Kidney (tissue), 14 donors: Measurements from ENCODE around the gene ARL5A. TPM values are rescaled to one million over a fixed set of nuclear protein-coding genes. Genes with fewer than 3 reads are reported as not detected.

ENCODE experiments used
- DNase-seq, 5 donors: peaks; one replicate each; pipeline ENCODE4 v3.0.0-alpha.2; 2013 to 2020
- FAIRE-seq: peaks from 2 replicates; lab custom pipeline; 2012; peaks lifted over from hg19 to GRCh38; lab: Jason Lieb, UNC
- H3K27ac ChIP-seq, 2 donors: one replicate each; pipeline ENCODE4 v1.7.0; 2013; ENCODE audit warnings: low read depth in 2 of 2, low read length in 2 of 2, inconsistent platforms in 1 of 2
- H3K27me3 ChIP-seq: one replicate; pipeline ENCODE4 v1.7.1; 2013; ENCODE audit warnings: low read length, inconsistent platforms; ENCODE audit not compliant: control insufficient read depth, insufficient read depth
- H3K36me3 ChIP-seq, 3 donors: one replicate each; pipeline versions ENCODE4 v1.7.0 to v1.7.1; 2013; ENCODE audit warnings: low read length in 3 of 3, control low read depth in 1 of 3, inconsistent platforms in 1 of 3; ENCODE audit not compliant: insufficient read depth in 3 of 3, control insufficient read depth in 2 of 3
- H3K4me1 ChIP-seq, 3 donors: one replicate each; pipeline versions ENCODE4 v1.7.0 to v1.7.1; 2013; ENCODE audit warnings: low read length in 3 of 3, inconsistent platforms in 1 of 3, low read depth in 1 of 3; ENCODE audit not compliant: control insufficient read depth in 2 of 3, insufficient read depth in 2 of 3
- H3K4me3 ChIP-seq, 3 donors: one replicate each; pipeline versions ENCODE4 v1.7.0 to v1.8.1; 2013; ENCODE audit warnings: low read length in 3 of 3, control low read depth in 1 of 3, inconsistent platforms in 1 of 3
- H3K9ac ChIP-seq, 3 donors: one replicate each; pipeline versions ENCODE4 v1.7.0 to v1.7.1; 2013; ENCODE audit warnings: low read length in 3 of 3, control low read depth in 1 of 3, inconsistent platforms in 1 of 3
- H3K9me3 ChIP-seq, 3 donors: one replicate each; pipeline versions ENCODE4 v1.7.0 to v1.7.1; 2013; ENCODE audit warnings: low read length in 3 of 3, control low read depth in 1 of 3, inconsistent platforms in 1 of 3; ENCODE audit not compliant: control insufficient read depth in 2 of 3, insufficient read depth in 1 of 3
- CTCF ChIP-seq: IDR thresholded peaks from 3 replicates; pipeline ENCODE4 v1.5.1; 2012; ENCODE audit warnings: mild to moderate bottlenecking, moderate library complexity, borderline replicate concordance; ENCODE audit not compliant: insufficient read depth; ENCODE audit errors: extremely low read depth
- intact Hi-C: fragments of 100-400 bp; cut with DNase I; formaldehyde crosslinking; loops from one replicate; pipeline ENCODE4 v1.11.1; 2022
- polyA plus RNA-seq: library from polyadenylated mRNA; stranded (reverse); fragments of 350-450 nt; fragmentation: Illumina TruSeq; extraction: RNeasy Lipid Tissue Mini Kit (QIAGEN cat#74804); gene quantifications from one replicate; pipeline ENCODE4 v1.2.3, GENCODE V29; 2014; ENCODE audit warnings: low read depth, low replicate concordance; ENCODE audit not compliant: insufficient read depth
- total RNA-seq: library from RNA; stranded (reverse); fragmentation: NEBNext Ultra II Directional; extraction: Animal tissue kit (Norgen Biotek cat#: 25700); gene quantifications from one replicate; pipeline ENCODE4 v1.2.1, GENCODE V29; 2021
- donor health status: control.
- donor health status: control.
- donor health status: control.
- donor health status: control.
- donor health status: control.
- donor health status: DM: yes; HTN: yes; CAD: no.
- donor health status: Normal renal cell carcinoma (clear cell type).

The ARL5A gene
- total and polyA plus RNA-seq, 2 donors from 2014 or later = 18.1 to 47.3 TPM

- DNase-seq (no peak), FAIRE-seq (no peak)
- no peak overlapping the region for H3K9ac ChIP-seq
- no peak overlapping the region for H3K27ac ChIP-seq
- H3K4me3 ChIP-seq = no peak overlapping the region
- no peaks in the 10 kb centered on the region for H3K9me3 ChIP-seq
- H3K4me1 ChIP-seq = no peaks in the 10 kb centered on the region
- intact Hi-C loops = no loop called here
- H3K27me3 ChIP-seq = no peaks in the 10 kb centered on the region
- TF ChIP-seq CTCF = no peak
- no peaks in the 10 kb centered on the region for H3K36me3 ChIP-seq
Measured at GRCh38 chr2:151833984-151834383, 5.8 kb upstream of the ARL5A start.

- Histone ChIP-seq H3K9ac (no peak overlapping the region), H3K4me3 (no peak overlapping the region), H3K4me1 (peaks cover 0 to 3% (median 3%) of the 10 kb centered on the region in 3 donors), H3K9me3 (no peaks in the 10 kb centered on the region), H3K27ac (no peak overlapping the region), H3K27me3 (no peaks in the 10 kb centered on the region), H3K36me3 (no peaks in the 10 kb centered on the region)
- FAIRE-seq (no peak), DNase-seq (no peak)
- TF ChIP-seq CTCF = no peak
- intact Hi-C loops = no loop called here
Measured at GRCh38 chr2:151830961-151831360, 2.7 kb upstream of the ARL5A start.

- H3K4me1 ChIP-seq = peaks cover 0 to 3% (median 3%) of the 10 kb centered on the region in 3 donors
- H3K27me3 ChIP-seq = no peaks in the 10 kb centered on the region
- H3K36me3 ChIP-seq = no peaks in the 10 kb centered on the region
- no peak for DNase-seq
- intact Hi-C loops = no loop called here
- no peaks in the 10 kb centered on the region for H3K9me3 ChIP-seq
- H3K4me3 ChIP-seq = peak overlapping the region; percentile 89 to 91 (median 90)
- H3K27ac ChIP-seq = peak overlapping the region; percentile 54 to 87
- no peak for FAIRE-seq
- H3K9ac ChIP-seq = peak overlapping the region in 2 of 3 donors; percentile 72 to 78
- no peak for TF ChIP-seq CTCF
Measured at GRCh38 chr2:151828890-151829324, 686 bp upstream of the ARL5A start.
